ENCODE data around the gene TNFSF11.
"Not testable (repeated sequence)": the region's sequence is repeated elsewhere in the genome, so short reads cannot be mapped to it uniquely, and the experiment has no call there.

The TNFSF11 gene

DNA sequence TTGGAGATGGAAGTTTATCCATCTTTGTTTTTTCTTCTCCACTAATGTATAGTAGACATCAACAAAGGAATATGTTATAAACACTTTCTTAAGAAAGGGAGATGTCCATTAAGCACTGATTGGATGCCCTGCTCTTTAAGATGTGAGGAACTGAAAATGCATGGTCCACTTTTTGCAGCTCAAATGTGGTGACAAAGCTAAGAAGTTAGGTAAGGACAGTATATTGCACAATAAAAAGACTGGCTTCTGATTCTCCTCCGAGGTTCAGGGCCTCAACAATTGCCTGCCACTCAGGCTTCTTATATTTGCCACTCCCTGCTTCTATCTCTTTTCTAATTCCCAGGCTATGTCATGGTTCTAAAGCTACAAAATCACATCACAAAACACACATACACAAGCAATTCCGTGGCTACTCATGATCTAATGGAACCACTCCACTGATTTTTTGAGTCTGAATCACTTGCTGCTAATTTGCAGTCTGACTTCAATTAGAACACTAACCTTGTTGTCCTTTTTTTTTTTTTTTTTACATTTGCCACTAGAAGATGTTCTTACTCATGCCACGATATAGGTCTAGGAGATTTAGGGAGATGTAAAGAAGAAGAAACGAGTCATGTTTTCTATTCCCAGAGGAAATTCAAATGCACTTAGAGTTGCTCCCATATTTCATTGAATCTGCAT lies 29.6 kb upstream of the TNFSF11 start:
- Histone ChIP-seq H3K27me3 (ENCODE audit: control insufficient read depth, insufficient read depth, low read length) (no peaks in the 10 kb centered on the region), H3K9me3 (ENCODE audit: control insufficient read depth, insufficient read depth, low read length) (no peaks in the 10 kb centered on the region), H3K4me3 (ENCODE audit: low read depth, low read length) (no peak overlapping the region), H3K9ac (ENCODE audit: low read depth, low read length) (no peak overlapping the region), H3K36me3 (ENCODE audit: control insufficient read depth, insufficient read depth, low read length) (no peaks in the 10 kb centered on the region), H3K4me1 (ENCODE audit: control insufficient read depth, insufficient read depth, low read length) (no peaks in the 10 kb centered on the region)

DNA sequence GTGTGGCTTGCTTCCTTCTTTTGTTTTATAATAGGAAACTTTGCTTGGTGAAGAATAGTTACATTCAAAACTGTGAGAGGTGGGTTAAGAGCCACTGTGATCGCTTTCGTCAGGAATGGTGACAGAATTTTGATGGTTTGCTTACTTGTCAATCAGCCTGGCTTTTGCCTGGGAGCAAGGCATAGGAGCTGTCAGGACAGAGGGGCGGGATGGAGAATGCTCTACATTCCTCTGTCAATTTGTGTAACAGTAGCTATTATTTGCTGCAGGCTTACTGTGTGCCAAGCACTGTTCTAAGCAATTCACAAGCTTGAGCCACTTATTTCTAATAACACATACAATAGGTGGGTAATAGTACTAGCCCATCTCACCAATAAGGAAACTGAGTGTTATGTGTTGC lies 28.1 kb upstream of the TNFSF11 start:
- Histone ChIP-seq H3K36me3 (ENCODE audit: control insufficient read depth, insufficient read depth, low read length) (no peaks in the 10 kb centered on the region), H3K4me3 (ENCODE audit: low read depth, low read length) (no peak overlapping the region), H3K9ac (ENCODE audit: low read depth, low read length) (no peak overlapping the region), H3K4me1 (ENCODE audit: control insufficient read depth, insufficient read depth, low read length) (no peaks in the 10 kb centered on the region), H3K27me3 (ENCODE audit: control insufficient read depth, insufficient read depth, low read length) (no peaks in the 10 kb centered on the region), H3K9me3 (ENCODE audit: control insufficient read depth, insufficient read depth, low read length) (no peaks in the 10 kb centered on the region)

DNA sequence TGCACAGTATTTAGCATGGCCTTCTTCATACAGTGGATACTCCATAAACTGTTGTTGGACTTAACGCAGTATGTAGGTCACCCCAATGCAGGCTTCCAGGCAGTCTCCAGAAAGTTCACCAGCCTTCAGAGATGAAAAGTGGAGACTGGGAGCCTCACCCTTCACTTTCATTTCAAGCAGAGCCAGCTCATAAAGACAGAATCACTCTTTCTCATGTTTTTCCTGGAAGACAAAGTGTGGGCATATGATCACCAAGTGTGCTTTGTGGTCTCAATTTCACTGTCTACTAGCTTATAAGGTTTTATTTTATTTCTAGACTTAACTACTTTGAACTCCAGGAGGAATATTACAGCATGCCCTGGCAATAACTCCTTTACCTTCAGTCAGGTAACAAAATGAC lies 26.3 kb upstream of the TNFSF11 start:
- Histone ChIP-seq H3K9ac (ENCODE audit: low read depth, low read length) (no peak overlapping the region), H3K4me3 (ENCODE audit: low read depth, low read length) (no peak overlapping the region), H3K9me3 (ENCODE audit: control insufficient read depth, insufficient read depth, low read length) (no peaks in the 10 kb centered on the region), H3K4me1 (ENCODE audit: control insufficient read depth, insufficient read depth, low read length) (no peaks in the 10 kb centered on the region), H3K27me3 (ENCODE audit: control insufficient read depth, insufficient read depth, low read length) (no peaks in the 10 kb centered on the region), H3K36me3 (ENCODE audit: control insufficient read depth, insufficient read depth, low read length) (no peaks in the 10 kb centered on the region)

DNA sequence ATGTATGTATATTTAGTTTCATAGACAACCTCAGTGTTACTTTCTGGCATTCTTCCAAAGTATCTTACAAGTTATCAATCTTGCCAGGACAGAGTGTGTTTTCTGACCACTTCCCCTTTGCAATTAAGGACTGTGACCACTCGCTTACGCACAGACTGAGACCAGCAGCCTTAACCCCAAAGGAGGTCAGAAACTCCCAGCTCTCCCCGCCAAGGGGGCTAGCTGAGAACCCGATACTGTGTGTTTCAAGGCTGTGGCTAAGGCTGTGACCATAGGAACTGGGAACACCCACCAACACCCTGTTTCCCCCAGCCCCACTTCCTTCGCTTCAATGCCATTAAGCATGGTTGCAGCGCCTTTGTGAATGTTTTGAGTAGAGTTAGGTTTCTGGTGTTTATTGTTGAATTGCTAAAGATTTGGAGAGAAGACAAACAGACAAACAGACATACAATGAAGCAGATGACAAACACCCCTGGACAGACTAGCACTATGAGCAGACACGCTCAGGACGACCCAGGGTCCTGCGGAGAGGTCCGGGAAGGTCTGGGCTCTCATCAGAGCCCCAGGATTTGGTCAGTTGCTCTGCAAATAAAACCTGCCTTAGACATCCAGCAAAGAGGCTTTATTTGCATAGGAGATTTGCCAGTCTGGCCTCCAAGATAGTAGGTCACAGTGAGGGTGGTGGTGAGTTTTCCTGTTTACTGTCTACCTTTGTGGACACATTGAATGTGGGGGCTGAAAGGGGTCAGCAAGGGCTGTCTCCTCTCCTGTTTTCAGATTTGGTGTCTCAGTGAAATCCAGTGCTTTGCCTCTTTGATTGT lies 25.0 kb upstream of the TNFSF11 start:
- Histone ChIP-seq H3K9ac (ENCODE audit: low read depth, low read length) (no peak overlapping the region), H3K4me3 (ENCODE audit: low read depth, low read length) (no peak overlapping the region), H3K36me3 (ENCODE audit: control insufficient read depth, insufficient read depth, low read length) (no peaks in the 10 kb centered on the region), H3K27me3 (ENCODE audit: control insufficient read depth, insufficient read depth, low read length) (no peaks in the 10 kb centered on the region), H3K4me1 (ENCODE audit: control insufficient read depth, insufficient read depth, low read length) (no peaks in the 10 kb centered on the region), H3K9me3 (ENCODE audit: control insufficient read depth, insufficient read depth, low read length) (no peaks in the 10 kb centered on the region)

DNA sequence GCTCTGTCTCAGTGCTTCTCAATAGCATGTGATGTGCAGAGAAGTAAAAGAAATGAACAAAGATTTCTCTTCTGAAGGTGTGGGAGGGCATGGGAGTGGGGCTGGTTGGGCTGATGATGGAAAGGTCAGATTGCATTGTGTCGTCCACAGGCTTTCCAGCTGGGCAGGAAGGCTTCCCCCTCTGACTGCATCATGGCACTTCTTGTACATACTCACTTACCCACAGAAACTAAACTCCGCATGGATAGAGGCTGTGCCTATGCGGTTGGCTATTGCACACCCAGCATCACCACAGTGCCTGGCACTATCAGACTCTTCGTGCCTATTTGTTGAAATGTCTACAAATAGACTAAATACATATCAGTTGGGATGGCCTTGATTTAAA lies 24.4 kb upstream of the TNFSF11 start:
- Histone ChIP-seq H3K4me1 (ENCODE audit: control insufficient read depth, insufficient read depth, low read length) (no peaks in the 10 kb centered on the region), H3K36me3 (ENCODE audit: control insufficient read depth, insufficient read depth, low read length) (no peaks in the 10 kb centered on the region), H3K9ac (ENCODE audit: low read depth, low read length) (no peak overlapping the region), H3K27me3 (ENCODE audit: control insufficient read depth, insufficient read depth, low read length) (no peaks in the 10 kb centered on the region), H3K4me3 (ENCODE audit: low read depth, low read length) (no peak overlapping the region), H3K9me3 (ENCODE audit: control insufficient read depth, insufficient read depth, low read length) (no peaks in the 10 kb centered on the region)

DNA sequence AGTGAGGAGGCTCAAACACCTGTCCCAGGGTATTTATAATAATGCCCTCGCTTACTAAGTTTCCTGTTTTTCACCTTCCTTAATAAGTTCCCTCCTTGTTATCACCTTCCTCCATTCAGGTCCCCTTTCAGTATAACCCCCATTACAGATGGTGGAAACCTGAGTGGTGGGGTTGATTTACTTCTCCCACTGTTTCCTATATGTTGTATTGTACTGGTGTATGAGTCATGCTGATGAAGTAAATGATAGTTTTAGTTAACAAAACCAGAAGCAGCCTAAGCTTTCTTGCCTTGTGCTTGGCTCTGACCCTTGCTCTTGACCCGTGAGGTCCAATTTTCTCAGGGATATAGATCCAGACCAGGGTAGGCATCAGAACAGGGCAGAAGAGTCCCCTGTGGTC lies 22.3 kb upstream of the TNFSF11 start:
- H3K4me3 ChIP-seq (ENCODE audit: low read depth, low read length): no peak overlapping the region
- no peaks in the 10 kb centered on the region for H3K27me3 ChIP-seq (ENCODE audit: control insufficient read depth, insufficient read depth, low read length)
- no peaks in the 10 kb centered on the region for H3K9me3 ChIP-seq (ENCODE audit: control insufficient read depth, insufficient read depth, low read length)
- H3K36me3 ChIP-seq (ENCODE audit: control insufficient read depth, insufficient read depth, low read length): no peaks in the 10 kb centered on the region
- H3K4me1 ChIP-seq (ENCODE audit: control insufficient read depth, insufficient read depth, low read length): no peaks in the 10 kb centered on the region
- H3K9ac ChIP-seq (ENCODE audit: low read depth, low read length): no peak overlapping the region

DNA sequence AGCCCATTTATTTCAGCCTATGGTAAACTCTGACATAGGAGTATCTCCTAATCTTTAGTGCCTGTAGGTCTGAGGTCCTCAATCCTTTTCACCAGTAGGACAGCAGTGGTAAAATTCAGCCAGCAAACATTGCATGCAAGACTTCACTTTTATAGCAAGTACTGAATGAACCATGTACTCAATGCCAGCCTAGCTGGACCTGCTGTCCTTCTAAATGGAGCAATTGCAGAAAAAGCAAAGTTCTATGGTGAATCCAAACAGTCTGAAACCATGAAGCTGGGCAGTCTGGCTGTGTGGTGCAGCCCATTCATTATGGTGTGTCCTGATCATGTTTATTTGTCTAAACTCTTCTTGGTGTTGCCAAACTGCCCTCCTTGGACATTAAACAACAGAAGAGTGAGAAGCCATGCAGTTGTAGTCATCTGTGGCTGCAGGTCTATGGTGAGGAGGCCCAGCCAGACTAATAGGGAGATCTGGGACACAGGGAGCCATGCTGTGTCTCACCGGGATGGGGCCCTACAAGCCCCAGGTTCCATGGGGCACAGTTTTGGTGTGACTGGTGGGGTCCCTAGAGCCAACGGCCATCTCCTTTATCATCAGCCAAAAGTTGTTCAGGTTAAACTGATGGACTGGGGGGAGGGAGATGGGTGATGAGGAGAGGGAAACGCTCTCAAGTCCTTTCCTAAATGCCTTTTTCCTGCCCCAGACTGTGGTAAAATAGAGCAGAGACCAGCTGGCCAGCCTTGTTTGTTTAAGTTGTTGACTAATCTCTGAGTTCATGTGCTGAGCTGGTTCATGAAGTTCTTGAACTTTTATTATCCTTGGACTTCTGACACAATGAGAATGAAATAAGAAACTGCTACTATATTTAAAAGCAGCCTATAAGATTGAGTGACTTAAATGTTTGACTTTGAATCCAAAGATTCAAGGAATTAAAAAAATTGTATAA lies 20.6 kb upstream of the TNFSF11 start:
- H3K36me3 ChIP-seq (ENCODE audit: control insufficient read depth, insufficient read depth, low read length): no peaks in the 10 kb centered on the region
- H3K4me1 ChIP-seq (ENCODE audit: control insufficient read depth, insufficient read depth, low read length): no peaks in the 10 kb centered on the region
- no peaks in the 10 kb centered on the region for H3K27me3 ChIP-seq (ENCODE audit: control insufficient read depth, insufficient read depth, low read length)
- H3K9ac ChIP-seq (ENCODE audit: low read depth, low read length): no peak overlapping the region
- H3K4me3 ChIP-seq (ENCODE audit: low read depth, low read length): no peak overlapping the region
- no peaks in the 10 kb centered on the region for H3K9me3 ChIP-seq (ENCODE audit: control insufficient read depth, insufficient read depth, low read length)

DNA sequence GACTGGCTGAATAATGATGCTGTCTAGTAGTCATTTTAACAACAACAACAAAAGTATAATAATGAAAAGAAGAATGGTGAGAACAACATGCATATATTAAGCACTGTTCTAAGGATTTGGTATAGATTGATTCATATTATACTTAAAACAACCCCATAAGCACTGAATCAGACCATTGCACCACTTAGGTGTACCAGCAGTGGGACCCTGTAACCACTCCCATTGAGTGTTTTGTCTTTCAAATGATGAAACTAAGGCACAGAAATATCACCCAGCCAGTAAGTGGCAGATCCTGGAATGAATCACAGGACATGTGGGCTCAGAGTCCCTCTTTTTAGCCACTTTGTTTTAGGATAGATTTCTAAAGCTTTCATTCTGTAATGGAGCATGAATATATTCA lies 14.9 kb upstream of the TNFSF11 start:
- Histone ChIP-seq H3K9me3 (ENCODE audit: control insufficient read depth, insufficient read depth, low read length) (peaks cover 5% of the 10 kb centered on the region), H3K9ac (ENCODE audit: low read depth, low read length) (no peak overlapping the region), H3K36me3 (ENCODE audit: control insufficient read depth, insufficient read depth, low read length) (no peaks in the 10 kb centered on the region), H3K4me3 (ENCODE audit: low read depth, low read length) (no peak overlapping the region), H3K4me1 (ENCODE audit: control insufficient read depth, insufficient read depth, low read length) (no peaks in the 10 kb centered on the region), H3K27me3 (ENCODE audit: control insufficient read depth, insufficient read depth, low read length) (no peaks in the 10 kb centered on the region)

DNA sequence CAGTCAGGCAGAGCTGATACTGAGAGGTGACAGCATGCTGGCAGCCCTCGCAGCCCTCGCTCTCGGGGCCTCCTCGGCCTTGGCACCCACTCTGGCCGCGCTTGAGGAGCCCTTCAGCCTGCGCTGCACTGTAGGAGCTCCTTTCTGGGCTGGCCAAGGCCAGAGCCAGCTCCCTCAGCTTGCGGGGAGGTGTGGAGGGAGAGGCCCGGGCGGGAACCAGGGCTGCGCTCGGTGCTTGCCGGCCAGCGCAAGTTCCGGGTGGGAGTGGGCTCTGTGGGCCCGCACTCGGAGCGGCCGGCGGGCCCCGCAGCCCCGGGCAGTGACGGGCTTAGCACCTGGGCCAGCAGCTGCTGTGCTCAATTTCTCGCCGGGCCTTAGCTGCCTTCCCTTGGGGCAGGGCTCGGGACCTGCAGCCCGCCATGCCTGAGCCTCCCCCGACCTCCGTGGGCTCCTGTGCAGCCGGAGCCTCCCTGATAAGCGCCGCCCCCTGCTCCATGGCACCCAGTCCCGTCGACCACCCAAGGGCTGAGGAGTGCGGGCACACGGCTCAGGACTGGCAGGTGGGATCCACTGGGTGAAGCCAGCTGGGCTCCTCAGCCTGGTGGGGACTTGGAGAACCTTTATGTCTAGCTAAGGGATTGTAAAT lies 14.3 kb upstream of the TNFSF11 start:
- not testable (repeated sequence) for H3K36me3 ChIP-seq (ENCODE audit: control insufficient read depth, insufficient read depth, low read length)

DNA sequence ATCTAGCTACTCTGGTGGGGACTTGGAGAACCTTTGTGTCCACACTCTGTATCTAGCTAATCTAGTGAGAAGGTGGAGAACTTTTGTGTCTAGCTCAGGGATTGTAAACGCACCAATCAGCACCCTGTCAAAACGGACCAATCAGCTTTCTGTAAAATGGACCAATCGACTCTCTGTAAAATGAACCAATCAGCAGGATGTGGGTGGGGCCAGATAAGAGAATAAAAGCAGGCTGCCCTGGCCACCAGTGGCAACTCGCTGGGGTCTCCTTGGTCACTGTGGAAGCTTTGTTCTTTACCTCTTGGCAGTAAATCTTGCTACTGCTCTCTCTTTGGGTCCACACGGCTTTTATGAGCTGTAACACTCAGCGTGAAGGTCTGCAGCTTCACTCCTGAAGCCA lies 13.6 kb upstream of the TNFSF11 start:
- not testable (repeated sequence) for H3K36me3 ChIP-seq (ENCODE audit: control insufficient read depth, insufficient read depth, low read length); H3K4me3 ChIP-seq (ENCODE audit: low read depth, low read length); H3K4me1 ChIP-seq (ENCODE audit: control insufficient read depth, insufficient read depth, low read length); H3K9me3 ChIP-seq (ENCODE audit: control insufficient read depth, insufficient read depth, low read length); H3K9ac ChIP-seq (ENCODE audit: low read depth, low read length); H3K27me3 ChIP-seq (ENCODE audit: control insufficient read depth, insufficient read depth, low read length)

More for the DNA sequence above, 14.3 kb upstream of the TNFSF11 start:
- not testable (repeated sequence) for H3K9me3 ChIP-seq (ENCODE audit: control insufficient read depth, insufficient read depth, low read length); H3K9ac ChIP-seq (ENCODE audit: low read depth, low read length); H3K27me3 ChIP-seq (ENCODE audit: control insufficient read depth, insufficient read depth, low read length); H3K4me1 ChIP-seq (ENCODE audit: control insufficient read depth, insufficient read depth, low read length); H3K4me3 ChIP-seq (ENCODE audit: low read depth, low read length)

DNA sequence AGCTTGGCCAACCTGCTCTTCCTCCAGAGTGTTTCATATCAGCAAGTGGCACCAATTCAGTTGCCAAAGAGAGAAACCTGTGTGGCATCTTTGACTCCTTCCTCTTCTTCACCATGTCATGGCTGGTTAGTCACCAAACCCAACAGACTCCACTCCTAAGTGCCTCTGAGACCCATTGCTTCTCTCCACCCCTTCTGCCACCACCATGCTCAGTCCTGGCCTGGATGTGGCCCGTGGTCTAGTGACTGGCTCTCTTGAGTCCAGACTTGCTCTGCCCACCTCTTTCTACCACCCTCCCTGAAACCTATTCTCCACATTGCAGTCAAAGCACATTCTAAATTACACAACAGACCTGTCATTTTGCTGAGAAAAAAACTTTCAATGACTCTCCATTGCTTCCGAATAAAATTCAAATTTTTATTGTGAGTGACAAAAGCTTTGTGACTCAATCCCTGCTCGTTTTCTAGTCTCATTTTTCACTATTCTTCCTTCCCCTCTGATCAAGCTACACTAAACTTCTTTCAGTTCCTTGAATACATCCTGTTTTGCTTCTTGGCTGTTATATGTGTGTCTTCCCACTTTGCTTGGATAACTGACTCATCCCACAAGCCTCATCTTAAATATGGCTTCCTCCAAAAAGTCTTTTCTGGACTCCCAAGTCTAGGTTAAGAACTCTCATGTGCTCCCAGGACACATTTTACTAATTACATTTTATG lies 12.0 kb upstream of the TNFSF11 start:
- Histone ChIP-seq H3K36me3 (ENCODE audit: control insufficient read depth, insufficient read depth, low read length) (no peaks in the 10 kb centered on the region), H3K9me3 (ENCODE audit: control insufficient read depth, insufficient read depth, low read length) (peaks cover 5% of the 10 kb centered on the region), H3K4me1 (ENCODE audit: control insufficient read depth, insufficient read depth, low read length) (no peaks in the 10 kb centered on the region), H3K4me3 (ENCODE audit: low read depth, low read length) (no peak overlapping the region), H3K9ac (ENCODE audit: low read depth, low read length) (no peak overlapping the region), H3K27me3 (ENCODE audit: control insufficient read depth, insufficient read depth, low read length) (no peaks in the 10 kb centered on the region)
